Spleen (tissue), 7 donors: ENCODE results near the gene PMIS2.

Experiments
- POLR2A ChIP-seq, 3 donors: fragments of 450-650 bp; IDR thresholded peaks; one replicate each; pipeline ENCODE4 v1.5.1; 2017; ENCODE audit warnings: antibody characterized with exemption in 3 of 3, mild to moderate bottlenecking in 1 of 3
- TF ChIP-seq, protein P1 (sequence below), 11 experiments: fragments of 200-600 bp in 7 of 11; fragments of 450-650 bp in 4 of 11; sonication (generic) in 4 of 11; IDR thresholded peaks in 8 of 11; conservative IDR thresholded peaks in 3 of 11; 1 replicate in 7 of 11; 2 replicates in 4 of 11; pipeline versions ENCODE4 v1.4.0 to v1.8.0; 2016 to 2021; ENCODE audit warnings: antibody characterized with exemption in 11 of 11, inconsistent platforms in 4 of 11, mild to moderate bottlenecking in 1 of 11
- donor health status: DM: no; HTN: no; CAD: no; lungs with moderate emphysema.
- donor health status: DM: no; HTN: no; CAD: no.
- donor health status: DM: no; HTN: no; CAD: no.

DNA sequence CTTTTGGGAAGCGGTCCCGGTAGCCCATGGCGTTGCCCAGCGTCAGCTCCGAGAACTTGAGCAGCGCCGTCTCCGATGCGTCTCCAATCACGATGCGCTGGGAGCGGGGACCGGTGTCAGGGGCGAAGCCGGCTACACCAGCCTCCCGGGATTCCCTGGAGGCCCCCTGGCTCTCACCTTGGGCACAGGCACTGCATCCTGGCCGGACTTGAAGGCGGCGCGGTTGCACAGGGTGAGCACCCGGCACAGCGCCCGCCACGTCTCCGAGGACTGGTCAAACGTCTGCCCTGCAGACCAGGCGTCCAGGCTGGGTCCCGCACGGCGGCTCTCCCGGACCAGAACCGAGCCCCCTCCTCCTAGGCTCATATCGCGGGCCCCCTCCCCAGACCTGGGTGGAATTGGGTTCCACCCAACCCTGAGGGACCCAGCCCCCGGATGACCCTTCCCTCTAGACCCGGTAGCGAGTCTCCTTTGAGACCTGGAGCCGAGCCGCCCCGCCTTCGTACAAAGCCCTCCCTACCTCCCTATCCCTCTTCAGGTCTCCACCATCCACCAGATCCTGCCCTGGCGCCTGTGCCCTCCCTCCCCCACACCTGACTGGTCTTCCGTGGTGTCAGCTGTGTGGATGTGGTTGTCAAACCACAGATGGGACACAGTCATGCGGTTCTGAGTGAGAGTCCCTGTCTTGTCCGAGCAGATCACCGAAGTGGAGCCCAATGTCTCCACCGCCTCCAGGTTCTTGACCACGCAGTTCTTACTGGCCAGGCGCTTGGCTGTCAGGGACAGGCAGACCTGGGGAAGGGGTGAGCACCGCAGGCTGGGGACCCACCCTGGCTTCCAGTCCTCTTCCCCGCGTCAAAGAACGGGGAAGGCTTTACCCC lies 27.3 kb upstream of the PMIS2 start:
- no peak for TF ChIP-seq POLR2A (IDR thresholded peaks at IDR 0.05)
- TF ChIP-seq, protein P1, sequence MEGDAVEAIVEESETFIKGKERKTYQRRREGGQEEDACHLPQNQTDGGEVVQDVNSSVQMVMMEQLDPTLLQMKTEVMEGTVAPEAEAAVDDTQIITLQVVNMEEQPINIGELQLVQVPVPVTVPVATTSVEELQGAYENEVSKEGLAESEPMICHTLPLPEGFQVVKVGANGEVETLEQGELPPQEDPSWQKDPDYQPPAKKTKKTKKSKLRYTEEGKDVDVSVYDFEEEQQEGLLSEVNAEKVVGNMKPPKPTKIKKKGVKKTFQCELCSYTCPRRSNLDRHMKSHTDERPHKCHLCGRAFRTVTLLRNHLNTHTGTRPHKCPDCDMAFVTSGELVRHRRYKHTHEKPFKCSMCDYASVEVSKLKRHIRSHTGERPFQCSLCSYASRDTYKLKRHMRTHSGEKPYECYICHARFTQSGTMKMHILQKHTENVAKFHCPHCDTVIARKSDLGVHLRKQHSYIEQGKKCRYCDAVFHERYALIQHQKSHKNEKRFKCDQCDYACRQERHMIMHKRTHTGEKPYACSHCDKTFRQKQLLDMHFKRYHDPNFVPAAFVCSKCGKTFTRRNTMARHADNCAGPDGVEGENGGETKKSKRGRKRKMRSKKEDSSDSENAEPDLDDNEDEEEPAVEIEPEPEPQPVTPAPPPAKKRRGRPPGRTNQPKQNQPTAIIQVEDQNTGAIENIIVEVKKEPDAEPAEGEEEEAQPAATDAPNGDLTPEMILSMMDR (IDR thresholded peaks at IDR 0.05 in 8 of 11, conservative IDR thresholded peaks at IDR 0.05 in 3 of 11), result no peak
